HL-60/S4 treated with phorbol 12-myristate 13-acetate at 8.2 ng/mL for 4 days and 3 days (cell line): ENCODE data around the gene MT1B.
"Not testable (repeated sequence)": the region's sequence is repeated elsewhere in the genome, so short reads cannot be mapped to it uniquely, and the experiment has no call there.

ENCODE experiments used
- in situ Hi-C: fragments of 300-500 bp; cut with MboI; formaldehyde crosslinking; loops from 2 replicates; pipeline ENCODE4 v1.15.0; 2022; ENCODE audit warnings: low sequenced_read_pairs

Gene MT1B

DNA sequence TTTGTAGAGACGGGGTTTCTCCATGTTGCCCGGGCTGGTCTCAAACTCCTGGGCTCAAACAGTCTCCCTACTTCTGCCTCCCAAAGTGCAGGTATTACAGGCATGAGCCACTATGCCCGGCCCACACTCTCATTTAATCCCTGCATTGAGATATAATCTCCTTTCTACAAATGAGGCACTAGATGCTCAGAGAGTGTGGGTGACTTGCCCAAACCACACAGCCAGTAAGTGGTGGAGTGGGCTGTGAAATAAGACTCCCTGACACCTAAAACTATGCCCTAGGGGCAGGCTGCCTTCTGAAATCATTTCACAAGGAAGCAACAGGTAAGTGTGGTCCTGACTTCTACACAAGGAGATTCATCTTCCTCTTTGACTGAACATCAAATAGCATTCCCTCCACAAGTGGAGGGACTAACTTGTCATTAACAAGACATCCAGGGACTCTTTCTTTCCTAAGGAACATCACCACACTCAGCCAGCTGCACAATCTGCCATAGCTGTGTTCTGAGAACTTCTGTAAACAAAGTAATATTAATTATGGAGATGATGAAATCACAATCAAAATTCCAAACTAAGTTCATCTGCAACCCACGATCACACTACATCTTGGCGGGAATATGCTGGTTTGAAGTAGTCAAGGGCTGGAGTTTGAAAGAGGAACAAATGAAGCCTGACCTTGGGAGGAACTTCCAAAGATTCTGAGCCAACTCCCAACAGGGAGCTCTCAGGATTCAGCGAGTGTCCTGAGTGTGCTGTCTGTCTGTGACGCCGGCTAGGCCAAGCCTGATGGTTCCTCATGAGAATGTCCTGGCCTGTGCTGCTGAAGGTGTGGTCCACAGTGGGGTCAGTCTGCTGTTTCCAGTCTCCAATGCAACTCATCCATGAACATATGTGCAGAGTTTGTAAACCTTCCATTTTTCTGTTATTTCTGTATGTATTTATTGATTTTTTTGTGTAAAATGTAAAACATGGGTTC, 13.9 kb downstream of the MT1B start:
- in situ Hi-C loops = not testable (repeated sequence)

DNA sequence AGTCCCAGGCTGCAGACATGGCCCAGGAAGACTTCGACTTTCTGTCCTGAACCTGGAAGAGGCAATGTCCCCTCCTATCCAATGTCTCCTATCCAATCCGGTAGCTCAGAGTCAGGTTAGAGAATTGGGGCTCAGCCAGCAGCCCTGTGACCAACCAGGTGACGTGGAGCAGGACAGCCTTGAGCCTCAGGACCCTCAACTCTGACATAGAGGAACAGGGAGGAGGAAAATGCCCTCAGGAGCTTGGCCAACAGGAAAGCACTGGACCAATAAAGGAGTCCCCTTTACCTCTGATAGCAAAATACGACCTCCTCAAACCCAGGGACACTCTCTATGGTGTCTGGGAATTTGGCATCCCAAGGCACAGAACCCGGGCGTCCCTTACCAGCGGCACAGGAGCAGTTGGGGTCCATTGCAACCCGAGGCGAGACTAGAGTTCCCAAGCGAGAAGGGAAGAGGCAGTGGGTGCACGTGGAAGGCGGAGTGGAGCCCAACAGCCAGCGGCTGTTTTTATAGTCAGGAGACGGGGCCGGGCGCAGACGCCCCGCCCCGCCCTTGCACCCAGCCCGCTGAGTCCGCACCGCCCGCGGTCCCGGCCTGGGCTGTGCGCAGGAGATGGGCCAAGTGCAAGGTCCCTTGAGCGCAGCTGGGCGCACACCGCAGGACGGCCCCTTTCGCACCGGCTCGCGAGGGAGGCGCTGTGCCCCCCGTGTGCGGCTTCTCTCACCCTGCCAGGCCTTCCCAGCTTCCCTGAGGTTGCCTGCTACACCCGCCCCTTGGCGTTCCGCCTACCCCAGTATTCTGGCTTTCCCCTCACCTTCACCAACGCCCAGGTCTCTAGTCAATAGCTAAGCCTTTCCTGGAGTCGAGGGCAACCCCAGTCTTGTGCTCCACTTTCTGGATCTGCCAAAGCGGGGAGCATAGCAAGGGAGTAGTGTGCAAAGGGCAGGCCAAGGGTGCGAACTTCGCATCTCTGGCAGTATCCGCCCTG, 16.2 kb downstream of the MT1B start, which contains the start of gene MT1G:
TSS of gene MT1G (minus strand) at position 485 of the 991 bp plus-strand sequence. CDS start at position 413, 72 bp downstream.
- in situ Hi-C loops = no loop called here

- in situ Hi-C loops = no loop called here
Observed at GRCh38 chr16:56669005-56669839, 17.5 kb downstream of the MT1B start, which contains the start of gene MT1H. Gene MT1H, plus strand, starts transcription at chr16:56669814. Its CDS starts 71 bp downstream, at chr16:56669885.

- in situ Hi-C loops = no loop called here
Observed at GRCh38 chr16:56669840-56670619, 18.3 kb downstream of the MT1B start.

DNA sequence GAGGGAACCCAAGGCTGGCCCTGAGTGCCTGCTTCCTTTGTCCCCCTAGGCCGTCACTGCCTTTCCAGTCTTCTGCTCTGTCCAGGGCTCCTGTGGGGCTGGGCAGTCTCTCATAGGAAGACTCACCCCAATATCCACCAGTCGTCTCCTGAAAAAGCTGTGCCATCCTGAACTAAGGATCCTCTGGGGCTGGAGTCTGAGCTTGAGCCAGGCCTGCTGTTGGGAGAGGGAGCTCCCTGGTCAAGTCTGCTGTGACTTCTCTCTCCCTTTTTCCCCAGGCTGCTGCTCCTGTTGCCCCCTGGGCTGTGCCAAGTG, 18.9 kb downstream of the MT1B start:
- in situ Hi-C loops = no loop called here

DNA sequence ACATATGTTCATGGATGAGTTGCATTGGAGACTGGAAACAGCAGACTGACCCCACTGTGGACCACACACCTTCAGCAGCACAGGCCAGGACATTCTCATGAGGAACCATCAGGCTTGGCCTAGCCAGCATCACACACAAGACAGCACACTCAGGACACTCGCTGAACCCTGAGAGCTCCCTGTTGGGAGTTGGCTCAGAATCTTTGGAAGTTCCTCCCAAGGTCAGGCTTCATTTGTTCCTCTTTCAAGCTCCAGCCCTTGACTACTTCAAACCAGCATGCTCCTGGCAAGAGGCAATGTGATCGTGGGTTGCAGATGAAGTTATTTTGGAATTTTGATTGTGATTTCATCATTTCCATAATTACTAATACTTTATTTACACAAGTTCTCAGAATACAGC, 20.0 kb downstream of the MT1B start:
- in situ Hi-C loops = not testable (repeated sequence)

DNA sequence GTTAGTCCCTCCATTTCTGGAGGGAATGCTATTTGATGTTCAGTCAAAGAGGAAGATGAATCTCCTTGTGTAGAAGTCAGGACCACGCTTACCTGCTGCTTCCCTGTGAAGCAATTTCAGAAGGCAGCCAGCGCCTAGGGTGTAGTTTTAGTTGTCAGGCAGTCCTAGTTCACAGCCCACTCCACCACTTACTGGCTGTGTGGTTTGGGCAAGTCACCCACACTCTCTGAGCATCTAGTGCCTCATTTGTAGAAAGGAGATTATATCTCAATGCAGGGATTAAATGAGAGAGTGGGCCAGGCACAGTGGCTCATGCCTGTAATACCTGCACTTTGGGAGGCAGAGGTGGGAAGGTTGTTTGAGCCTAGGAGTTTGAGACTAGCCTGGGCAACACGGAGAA, 20.5 kb downstream of the MT1B start:
- in situ Hi-C loops = not testable (repeated sequence)

DNA sequence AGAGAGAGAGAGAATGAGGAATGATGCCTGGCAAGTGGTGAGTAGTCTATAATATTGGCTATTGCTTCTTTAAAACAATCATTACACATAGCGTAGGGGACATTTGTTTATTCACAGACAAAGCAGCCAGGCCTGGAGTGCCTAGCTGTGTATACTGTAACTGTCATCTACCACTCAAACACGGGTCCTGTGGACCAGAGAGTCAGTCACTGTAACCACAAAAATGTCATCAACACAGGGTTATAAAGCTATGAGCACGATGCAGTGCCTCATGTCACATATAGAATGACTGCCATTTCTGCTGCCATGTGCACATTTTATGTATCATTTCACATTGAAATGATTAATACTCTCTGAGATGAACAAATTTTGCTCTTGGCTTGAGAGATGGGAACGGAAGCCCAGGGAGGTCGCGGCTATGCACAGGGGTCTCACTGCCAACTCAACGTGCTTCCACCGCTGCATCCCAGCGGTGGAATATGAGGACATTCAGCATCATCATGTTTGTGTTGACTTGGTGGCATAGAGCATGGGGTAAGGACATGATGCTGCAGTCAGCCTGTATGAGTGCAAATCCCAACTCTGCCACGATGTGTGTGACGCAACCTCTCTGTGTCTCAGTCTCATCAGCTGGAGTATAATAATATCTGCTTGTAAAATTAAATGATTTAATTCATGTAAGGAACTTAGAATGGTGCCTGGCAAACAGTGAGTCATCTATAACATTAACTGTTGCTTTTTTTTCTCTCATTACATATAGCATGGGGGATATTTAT, 21.3 kb downstream of the MT1B start:
- in situ Hi-C loops = no loop called here

DNA sequence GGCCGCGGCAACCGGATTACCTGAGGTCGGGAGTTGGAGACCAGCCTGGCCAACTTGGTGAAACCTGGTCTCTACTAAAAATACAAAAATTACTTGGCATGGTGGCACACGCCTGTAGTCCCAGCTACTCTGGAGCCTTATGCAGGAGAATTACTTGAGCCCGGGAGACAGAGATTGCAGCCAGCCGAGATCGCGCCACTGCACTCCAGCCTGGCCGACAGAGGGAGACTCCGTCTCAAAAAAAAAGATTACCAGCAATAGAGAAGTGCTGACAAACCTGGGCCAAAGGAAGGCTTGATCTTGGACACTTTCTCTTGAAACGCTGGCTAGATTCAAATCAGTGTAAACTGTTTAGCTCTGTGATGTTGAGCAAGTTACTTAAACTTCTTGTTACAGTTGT, 22.2 kb downstream of the MT1B start:
- in situ Hi-C loops = no loop called here

- in situ Hi-C loops = not testable (repeated sequence)
Observed at GRCh38 chr16:56674570-56674969, 22.9 kb downstream of the MT1B start.

DNA sequence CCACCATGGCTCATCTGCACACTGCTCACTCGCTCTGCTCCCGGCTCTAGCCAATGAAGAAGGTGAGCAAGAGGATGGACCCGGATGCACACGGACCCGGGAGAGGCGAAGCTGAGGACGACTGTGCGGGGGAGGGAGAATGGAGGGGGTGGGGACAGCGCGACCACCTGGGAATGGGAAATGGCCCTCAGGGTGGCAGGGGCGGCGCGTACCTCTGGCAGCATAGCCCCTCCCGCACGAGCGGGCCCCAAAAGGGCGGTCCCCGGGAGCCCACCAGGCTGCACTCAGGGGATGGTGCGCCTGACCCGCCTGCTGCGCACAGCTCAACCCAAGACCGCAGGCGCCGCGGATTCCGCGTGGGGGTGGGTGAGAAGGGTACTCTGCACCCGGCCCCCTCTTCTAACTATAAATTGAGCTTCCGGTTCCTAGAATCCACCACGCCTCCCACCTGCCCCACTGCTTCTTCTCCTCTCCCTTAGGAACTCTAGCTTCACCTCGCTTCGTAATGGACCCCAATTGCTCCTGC, 24.1 kb downstream of the MT1B start:
- in situ Hi-C loops = no loop called here

DNA sequence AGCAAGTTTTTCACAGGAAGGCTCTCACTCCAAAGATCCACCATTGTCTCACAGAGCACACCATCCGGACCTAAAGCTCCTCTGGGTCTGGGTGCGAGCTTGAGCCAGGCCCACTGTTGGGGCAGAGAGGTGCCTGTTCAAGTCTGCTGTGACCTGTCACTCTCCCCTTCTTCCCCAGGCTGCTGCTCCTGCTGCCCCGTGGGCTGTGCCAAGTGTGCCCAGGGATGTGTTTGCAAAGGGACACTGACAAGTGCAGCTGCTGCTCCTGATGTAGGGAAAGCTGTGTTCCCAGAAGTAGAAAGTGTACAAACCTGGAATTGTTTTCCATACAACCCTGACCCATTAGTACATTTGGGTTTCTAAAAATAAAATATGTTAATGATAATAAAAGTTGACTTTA, 25.8 kb downstream of the MT1B start:
- in situ Hi-C loops = no loop called here

DNA sequence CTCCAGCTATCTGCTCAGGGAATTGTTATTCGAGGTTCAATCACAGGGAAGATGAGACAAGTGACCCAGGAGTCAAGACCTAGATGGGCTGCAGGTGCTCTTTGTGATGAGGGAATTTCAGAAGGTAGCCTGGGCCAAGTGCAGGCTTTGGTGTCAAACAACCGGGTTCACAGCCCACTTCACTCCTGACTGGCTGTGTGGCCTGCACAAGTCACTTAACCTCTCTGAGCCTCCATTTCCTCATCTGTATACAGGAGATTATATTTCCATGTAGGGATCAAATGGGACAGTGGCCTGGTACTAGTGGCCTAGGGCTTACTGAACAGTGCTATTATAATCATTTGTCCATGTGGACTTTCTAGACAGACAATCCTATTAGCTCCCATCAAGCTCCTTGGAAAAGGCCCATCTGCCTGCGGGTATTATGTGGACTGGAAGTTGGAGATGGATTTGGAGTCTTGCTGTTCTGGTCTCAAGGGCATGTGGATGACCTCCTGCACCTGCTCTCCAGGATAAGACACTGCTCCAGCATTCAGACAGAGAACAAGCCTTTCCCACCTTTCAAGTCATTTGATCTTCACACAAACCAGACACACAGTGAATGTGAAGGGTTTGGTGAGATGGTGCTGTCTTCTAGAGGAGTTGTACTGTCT, 27.5 kb downstream of the MT1B start:
- in situ Hi-C loops = no loop called here

DNA sequence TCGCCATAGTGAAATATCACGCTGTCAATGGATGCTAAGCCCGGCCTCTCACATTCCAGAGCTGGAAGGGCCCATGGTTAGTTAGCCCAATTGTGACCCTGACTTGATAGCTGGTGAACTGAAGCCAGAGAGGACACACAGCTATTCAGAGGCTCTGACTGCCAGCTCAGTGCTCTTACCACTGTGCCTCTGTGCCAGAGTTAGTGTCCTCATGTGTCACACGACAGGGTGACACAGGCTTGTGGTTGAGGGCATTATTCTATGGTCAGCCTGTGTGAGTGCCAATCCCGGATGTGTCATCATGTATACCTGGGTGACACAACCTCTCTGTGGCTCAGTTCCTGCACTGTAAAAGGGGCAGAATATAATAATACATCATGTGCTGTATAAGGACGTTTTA, 28.1 kb downstream of the MT1B start:
- in situ Hi-C loops = no loop called here

DNA sequence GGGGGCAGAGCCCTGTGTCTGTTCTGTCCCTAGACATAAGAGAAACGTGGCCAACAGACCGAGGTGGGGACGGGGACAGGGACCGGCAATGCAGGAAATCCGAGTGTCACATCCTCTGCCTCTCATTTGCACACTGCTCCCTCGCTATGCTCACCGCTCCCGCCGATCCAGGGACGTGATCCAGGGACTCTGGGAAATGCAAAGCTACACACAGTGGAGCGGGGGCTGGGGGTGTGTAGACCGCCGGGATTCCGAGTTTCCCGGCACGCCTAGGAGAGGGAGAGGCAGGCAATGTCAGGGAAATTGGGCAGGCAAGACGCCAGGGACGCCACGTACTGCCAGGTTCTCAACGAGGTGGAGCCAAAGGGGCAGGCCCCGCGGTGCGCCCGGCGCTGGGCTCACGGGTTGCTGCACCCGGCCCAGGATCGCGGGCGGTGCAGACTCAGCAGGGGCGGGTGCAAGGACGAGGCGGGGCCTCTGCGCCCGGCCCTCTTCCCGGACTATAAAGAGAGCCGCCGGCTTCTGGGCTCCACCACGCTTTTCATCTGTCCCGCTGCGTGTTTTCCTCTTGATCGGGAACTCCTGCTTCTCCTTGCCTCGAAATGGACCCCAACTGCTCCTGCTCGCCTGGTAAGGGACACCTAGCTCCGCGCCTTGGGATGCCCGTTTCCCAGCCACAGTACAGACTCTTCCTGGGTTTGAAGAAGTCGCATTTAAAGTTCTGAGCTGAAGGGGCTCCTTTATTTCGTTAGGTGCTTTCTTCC, 30.4 kb downstream of the MT1B start, which contains the start of gene MT1X:
TSS of gene MT1X (plus strand) at position 532 of the 764 bp plus-strand sequence. CDS start at position 603, 71 bp downstream.
- in situ Hi-C loops = no loop called here

DNA sequence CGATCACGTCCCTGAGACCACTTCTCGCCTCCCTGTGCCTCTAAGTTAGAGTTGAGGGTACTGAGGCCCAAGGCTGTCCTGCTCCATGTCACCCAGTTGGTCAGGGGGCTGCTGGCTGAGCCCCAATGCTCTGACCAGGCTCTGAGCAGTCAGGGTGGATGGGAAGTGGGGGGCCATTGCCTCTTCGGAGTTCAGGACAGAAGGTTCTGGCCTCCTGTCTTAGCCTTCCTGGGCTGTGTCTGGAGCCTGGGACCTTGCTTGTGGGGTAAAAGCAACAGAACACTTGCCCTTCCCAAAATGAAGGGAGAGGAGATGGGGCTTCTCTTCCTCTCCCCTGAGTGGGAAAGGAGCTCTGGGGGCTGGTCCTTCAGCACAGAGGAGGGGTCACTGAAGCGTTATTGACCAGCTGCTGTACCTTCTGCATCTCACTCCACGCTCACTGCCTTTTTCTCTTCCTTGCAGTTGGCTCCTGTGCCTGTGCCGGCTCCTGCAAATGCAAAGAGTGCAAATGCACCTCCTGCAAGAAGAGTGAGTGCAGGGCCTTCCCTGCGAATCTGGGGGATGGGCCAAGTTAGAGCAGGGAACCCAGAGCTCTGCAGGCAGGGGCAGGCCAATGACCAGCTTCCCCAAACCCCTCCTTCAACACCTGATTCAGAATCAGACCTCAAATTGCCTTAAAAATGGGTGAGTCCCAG, 31.2 kb downstream of the MT1B start:
- in situ Hi-C loops = no loop called here
